GM23248 (cell line): ENCODE data around the gene ANGEL2.

Source experiments
- EZH2 ChIP-seq: fragments of 200-600 bp; sonication (generic); IDR thresholded peaks from 2 replicates; pipeline ENCODE4 v1.6.1; 2018; ENCODE audit warnings: antibody characterized with exemption, mild to moderate bottlenecking; ENCODE audit not compliant: insufficient read depth, poor library complexity, severe bottlenecking
- EZH2phosphoT487 ChIP-seq: fragments of 200-600 bp; sonication (generic); IDR thresholded peaks from 2 replicates; pipeline ENCODE4 v1.6.1; 2018; ENCODE audit warnings: antibody characterized with exemption, moderate library complexity, mild to moderate bottlenecking, low read depth; ENCODE audit not compliant: insufficient read depth

GRCh38 chr1:213050745-213051126 lies 35.1 kb upstream of the ANGEL2 start:
- TF ChIP-seq EZH2, result no peak
- TF ChIP-seq EZH2phosphoT487, result no peak
